Parathyroid adenoma (tissue), 2 donors: ENCODE data around the gene KRTAP4-16.
"Not testable (repeated sequence)": the region's sequence is repeated elsewhere in the genome, so short reads cannot be mapped to it uniquely, and the experiment has no call there.

ENCODE experiments used
- H2AFZ ChIP-seq: fragments of 300-600 bp; sonication (generic); one replicate; pipeline ENCODE4 v1.7.0; 2017; ENCODE audit warnings: antibody characterized with exemption, mild to moderate bottlenecking
- H3K27ac ChIP-seq: fragments of 300-600 bp; sonication (generic); one replicate; pipeline ENCODE4 v1.7.0; 2017
- H3K27me3 ChIP-seq: fragments of 300-600 bp; sonication (generic); one replicate; pipeline ENCODE4 v1.7.0; 2017; ENCODE audit warnings: low read length; ENCODE audit not compliant: control insufficient read depth, insufficient read depth
- H3K36me3 ChIP-seq: fragments of 300-600 bp; sonication (generic); one replicate; pipeline ENCODE4 v1.7.0; 2017; ENCODE audit warnings: low read length; ENCODE audit not compliant: control insufficient read depth, insufficient read depth
- H3K4me1 ChIP-seq: fragments of 300-600 bp; sonication (generic); one replicate; pipeline ENCODE4 v1.7.0; 2017; ENCODE audit warnings: control low read depth
- H3K4me2 ChIP-seq: fragments of 300-600 bp; sonication (generic); one replicate; pipeline ENCODE4 v1.7.0; 2017; ENCODE audit warnings: low read length
- H3K4me3 ChIP-seq: fragments of 300-600 bp; sonication (generic); one replicate; pipeline ENCODE4 v1.7.0; 2017; ENCODE audit warnings: low read depth, low read length
- H3K79me2 ChIP-seq: fragments of 300-600 bp; sonication (generic); one replicate; pipeline ENCODE4 v1.7.0; 2017; ENCODE audit warnings: control low read depth
- H3K9ac ChIP-seq: fragments of 300-600 bp; sonication (generic); one replicate; pipeline ENCODE4 v1.7.0; 2017; ENCODE audit warnings: mild to moderate bottlenecking
- H3K9me3 ChIP-seq: fragments of 300-600 bp; sonication (generic); one replicate; pipeline ENCODE4 v1.7.0; 2017; ENCODE audit warnings: low read length; ENCODE audit not compliant: control insufficient read depth
- CTCF ChIP-seq: fragments of 300-600 bp; sonication (generic); IDR thresholded peaks from one replicate; pipeline ENCODE4 v1.7.0; 2017; ENCODE audit warnings: antibody characterized with exemption, mild to moderate bottlenecking
- donor health status: primary hyperparathyroidism.

Gene KRTAP4-16

DNA sequence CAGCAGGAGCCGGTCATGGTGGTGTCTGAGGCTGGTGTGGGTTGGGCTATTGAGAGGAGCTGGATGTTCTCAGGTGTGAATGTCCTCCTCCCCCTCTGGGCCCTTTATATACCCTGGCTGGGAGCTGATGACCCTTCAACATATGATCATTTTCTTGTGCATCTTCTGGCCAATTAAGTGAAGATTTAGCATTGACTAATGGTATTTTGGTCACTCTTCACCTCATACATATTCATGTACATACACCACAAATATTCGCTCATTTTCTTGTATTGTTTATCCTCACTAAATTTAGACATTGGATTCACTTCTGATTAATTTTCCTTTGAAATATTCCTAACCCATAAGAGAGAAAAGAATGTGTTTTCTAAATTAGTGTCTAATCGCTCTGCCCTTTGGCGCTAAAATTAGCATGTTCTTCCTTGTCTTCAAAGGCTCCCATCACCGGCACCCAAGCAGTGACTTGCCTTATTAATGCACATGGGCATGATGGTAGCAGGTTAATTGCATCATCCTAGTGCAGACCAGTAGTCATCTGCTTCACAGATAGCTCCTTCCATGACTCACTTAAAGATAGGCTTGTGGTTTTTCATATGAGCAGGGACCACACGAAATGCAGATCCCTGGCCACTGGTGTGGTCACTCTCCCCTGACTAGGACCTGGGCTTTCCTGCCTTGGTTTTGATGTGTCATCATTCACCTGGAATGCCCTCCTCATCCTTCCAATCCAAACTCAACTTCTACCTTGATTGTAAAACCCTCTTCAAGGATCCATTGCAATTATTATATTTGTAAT is 36.0 kb downstream of the KRTAP4-16 start, which contains the start of gene KRTAP2-4:
Gene KRTAP2-4 (minus strand): TSS at position 51 of the 796 bp plus-strand sequence. CDS start 34 bp downstream, at position 17.
- Histone ChIP-seq H3K4me3 (no peak within 1 kb of the TSS), H3K4me2 (no peak within 1 kb of the TSS), H3K4me1 (no peaks in the 10 kb centered on the region), H3K9ac (no peak within 1 kb of the TSS), H3K27ac (no peak within 1 kb of the TSS), H3K27me3 (no peaks in the 10 kb centered on the region), H3K79me2 (no peaks in the 10 kb centered on the region), H3K9me3 (no peaks in the 10 kb centered on the region), H2AFZ (no peak within 1 kb of the TSS), H3K36me3 (no peaks in the 10 kb centered on the region)
- no peak for TF ChIP-seq CTCF

GRCh38 chr17:41065016-41065689 is 36.9 kb downstream of the KRTAP4-16 start:
- not testable (repeated sequence) for H3K4me2 ChIP-seq, H3K9ac ChIP-seq, H3K4me3 ChIP-seq

DNA sequence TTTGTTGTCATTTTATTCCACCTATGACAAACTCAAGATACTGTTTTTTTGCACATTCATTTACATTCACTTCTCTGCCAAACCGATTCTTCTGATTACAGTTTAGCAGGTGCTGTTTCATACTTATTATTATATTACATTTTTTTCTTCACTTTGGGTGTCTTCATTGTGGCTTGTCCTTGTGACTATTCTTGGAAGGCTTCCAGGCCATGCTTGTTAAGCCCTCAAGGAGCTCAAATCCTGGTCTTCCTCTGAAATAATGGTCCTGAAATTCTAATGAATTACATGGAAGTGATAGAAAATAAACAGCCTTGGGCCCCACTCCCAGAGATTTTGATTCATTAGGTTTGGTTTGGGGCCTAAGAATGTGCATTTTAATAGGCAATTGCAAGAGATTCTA is 37.7 kb downstream of the KRTAP4-16 start:
- Histone ChIP-seq H3K4me1 (no peaks in the 10 kb centered on the region), H3K9me3 (no peaks in the 10 kb centered on the region), H3K9ac (no peak overlapping the region), H3K27me3 (no peaks in the 10 kb centered on the region), H3K36me3 (no peaks in the 10 kb centered on the region), H3K79me2 (no peaks in the 10 kb centered on the region), H2AFZ (no peak overlapping the region), H3K27ac (no peak overlapping the region), H3K4me2 (no peak overlapping the region), H3K4me3 (no peak overlapping the region)
- no peak for TF ChIP-seq CTCF

More at GRCh38 chr17:41065016-41065689, 36.9 kb downstream of the KRTAP4-16 start:
- H3K27ac ChIP-seq, H3K79me2 ChIP-seq, H2AFZ ChIP-seq, H3K27me3 ChIP-seq, H3K9me3 ChIP-seq, H3K36me3 ChIP-seq, H3K4me1 ChIP-seq: not testable (repeated sequence)

- H3K79me2 ChIP-seq: no peaks in the 10 kb centered on the region
- H3K4me1 ChIP-seq: no peaks in the 10 kb centered on the region
- H3K27me3 ChIP-seq: no peaks in the 10 kb centered on the region
- no peaks in the 10 kb centered on the region for H3K9me3 ChIP-seq
- H3K4me3 ChIP-seq: no peak overlapping the region
- H2AFZ ChIP-seq: no peak overlapping the region
- H3K27ac ChIP-seq: no peak overlapping the region
- TF ChIP-seq CTCF: no peak
- no peak overlapping the region for H3K9ac ChIP-seq
- no peaks in the 10 kb centered on the region for H3K36me3 ChIP-seq
- H3K4me2 ChIP-seq: no peak overlapping the region
Measured at GRCh38 chr17:41063449-41063848, 38.6 kb downstream of the KRTAP4-16 start.

DNA sequence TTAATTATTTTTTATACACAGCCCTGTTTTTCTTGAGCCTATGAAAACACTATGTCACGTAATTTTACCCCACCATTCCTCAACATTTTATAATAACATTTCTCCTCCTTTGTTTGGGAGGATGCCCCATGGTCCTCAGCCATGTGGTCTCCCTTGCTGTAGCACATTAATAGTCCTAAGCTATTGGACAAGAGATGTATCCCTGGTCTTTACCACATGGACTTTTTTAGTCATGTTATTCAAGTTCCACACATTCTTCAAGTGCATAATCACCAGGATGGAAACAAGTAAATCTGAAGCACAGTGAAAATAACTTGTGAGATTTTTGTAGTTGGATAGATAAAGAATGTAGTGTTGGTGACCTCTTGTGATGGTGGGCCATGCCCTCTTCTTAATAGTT is 40.0 kb downstream of the KRTAP4-16 start:
- H3K9ac ChIP-seq: no peak overlapping the region
- no peaks in the 10 kb centered on the region for H3K4me1 ChIP-seq
- no peaks in the 10 kb centered on the region for H3K9me3 ChIP-seq
- H3K4me3 ChIP-seq: no peak overlapping the region
- no peak overlapping the region for H3K27ac ChIP-seq
- H3K27me3 ChIP-seq: no peaks in the 10 kb centered on the region
- no peak for TF ChIP-seq CTCF
- H3K79me2 ChIP-seq: no peaks in the 10 kb centered on the region
- no peak overlapping the region for H3K4me2 ChIP-seq
- no peak overlapping the region for H2AFZ ChIP-seq
- no peaks in the 10 kb centered on the region for H3K36me3 ChIP-seq
